ENCODE results near the gene CD86.

DNA sequence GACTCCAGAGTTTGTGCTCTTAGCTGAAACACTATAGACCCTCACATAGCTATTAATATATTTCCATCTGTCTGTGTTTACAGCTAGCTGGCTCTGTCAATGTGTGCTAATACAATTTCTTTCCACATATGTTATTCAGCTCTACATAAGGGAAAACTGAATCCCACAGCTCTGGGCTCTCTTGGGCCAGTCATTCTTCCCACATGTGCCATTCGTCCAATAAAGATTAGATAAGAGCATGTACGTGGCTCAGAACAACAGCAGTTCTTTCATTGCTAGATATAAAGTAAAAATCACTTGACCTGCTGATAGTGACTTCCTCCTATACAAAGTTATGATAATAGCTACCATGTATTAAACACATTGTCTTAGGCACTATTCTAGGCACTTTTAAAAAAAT, 30.4 kb upstream of the CD86 start:
- TF ChIP-seq CTCF (IDR thresholded peaks at IDR 0.05) (no peak), POLR2A (IDR thresholded peaks at IDR 0.05) (no peak)

Data from thyroid gland (tissue), 4 donors.